K562 (cell line): Measurements from ENCODE around the gene SCAPER. TPM values are rescaled to one million over a fixed set of nuclear protein-coding genes. Genes with fewer than 3 reads are reported as not detected.

ENCODE experiments used
- DMBX1 ChIP-seq: fragments of 250-450 bp; sonication (Bioruptor Pico); IDR thresholded peaks from 2 replicates; pipeline ENCODE4 v1.8.0; 2022; ENCODE audit warnings: inconsistent platforms, mild to moderate bottlenecking, moderate library complexity, borderline replicate concordance
- EHMT2 ChIP-seq: fragments of 450-650 bp; IDR thresholded peaks from 2 replicates; pipeline ENCODE4 v1.6.1; 2018; ENCODE audit warnings: antibody characterized with exemption
- HDAC1 ChIP-seq, 2 experiments: fragments of 450-650 bp; IDR thresholded peaks; 2 replicates each; pipeline ENCODE4 v1.6.1; 2016 to 2017; ENCODE audit warnings: inconsistent platforms in 1 of 2, mild to moderate bottlenecking in 1 of 2, moderate library complexity in 1 of 2
- PHB ChIP-seq: fragments of 250-450 bp; sonication (Bioruptor Pico); IDR thresholded peaks from 2 replicates; pipeline ENCODE4 v1.5.0; 2021
- SIX5 ChIP-seq, 2 experiments: IDR thresholded peaks; 2 replicates each; pipeline ENCODE4 v1.6.1; 2011; ENCODE audit warnings: low read length in 2 of 2, borderline replicate concordance in 1 of 2, low read depth in 1 of 2, mild to moderate bottlenecking in 1 of 2, moderate library complexity in 1 of 2; ENCODE audit not compliant: insufficient read depth in 1 of 2
- U2AF1 ChIP-seq: fragments of 200-400 bp; formaldehyde crosslinking; optimal IDR thresholded peaks from 2 replicates; pipeline ENCODE3; 2017; ENCODE audit warnings: mild to moderate bottlenecking, low read depth, low read length, moderate library complexity
- polyA plus RNA-seq, 8 experiments: library from polyadenylated mRNA; depleted of rRNA in 4 of 8; stranded (reverse) in 5 of 8; unstranded in 3 of 8; fragments of >200 nt; fragmentation: Nextera tagmentation in 2 of 8; fragmentation: Illumina TruSeq in 1 of 8; extraction: Ambion mirVana in 2 of 8; extraction: Trizol in 1 of 8; gene quantifications; 2 replicates each; pipeline versions ENCODE4 v1.2.1 to v1.2.3, GENCODE V29; 2011 to 2014; ENCODE audit warnings: inconsistent platforms in 1 of 8, missing spikeins in 1 of 8
- total RNA-seq, 7 experiments: library from RNA; depleted of rRNA in 6 of 7; stranded (reverse); fragments of >200 nt in 6 of 7; fragmentation: Illumina TruSeq in 2 of 7; extraction: Trizol in 2 of 7; gene quantifications; 2 replicates each; pipeline versions ENCODE4 v1.2.1 to v1.2.3, GENCODE V29; 2011 to 2021; ENCODE audit warnings: low replicate concordance in 1 of 7
- TF ChIP-seq, protein P1 (sequence below): fragments of 450-650 bp; IDR thresholded peaks from 2 replicates; pipeline ENCODE4 v1.6.1; 2016; ENCODE audit warnings: mild to moderate bottlenecking
- TF ChIP-seq, protein P2 (sequence below): fragments of 450-650 bp; IDR thresholded peaks from 2 replicates; pipeline ENCODE4 v1.6.1; 2017; ENCODE audit warnings: mild to moderate bottlenecking, moderate library complexity
- TF ChIP-seq, protein P3 (sequence below): fragments of 250-450 bp; sonication (Bioruptor Pico); IDR thresholded peaks from 2 replicates; pipeline ENCODE4 v1.9.0; 2021; ENCODE audit warnings: mild to moderate bottlenecking
- TF ChIP-seq, protein P4 (sequence below): fragments of 250-450 bp; sonication (Bioruptor Pico); IDR thresholded peaks from 2 replicates; pipeline ENCODE4 v1.4.0; 2020; ENCODE audit warnings: mild to moderate bottlenecking
- TF ChIP-seq, protein P5 (sequence below): fragments of 450-650 bp; IDR thresholded peaks from 2 replicates; pipeline ENCODE4 v1.6.1; 2016; ENCODE audit warnings: borderline replicate concordance
- TF ChIP-seq, protein P6 (sequence below): fragments of 250-450 bp; sonication (Bioruptor Pico); IDR thresholded peaks from 2 replicates; pipeline ENCODE4 v1.8.0; 2021; ENCODE audit warnings: moderate library complexity, mild to moderate bottlenecking, inconsistent platforms
- TF ChIP-seq, protein P7 (sequence below), 2 experiments: fragments of 150-350 bp in 1 of 2; IDR thresholded peaks; 2 replicates each; pipeline ENCODE4 v1.6.1; 2012 to 2016; ENCODE audit warnings: low read depth in 2 of 2, low read length in 2 of 2, mild to moderate bottlenecking in 1 of 2, moderate library complexity in 1 of 2

SCAPER gene
- total and polyA plus RNA-seq, 9 of the 15 experiments (the other 6 are each of a cell fraction or from before 2014, with no cell fraction given) = 1.3 to 5.7 (median 3.2) TPM

DNA sequence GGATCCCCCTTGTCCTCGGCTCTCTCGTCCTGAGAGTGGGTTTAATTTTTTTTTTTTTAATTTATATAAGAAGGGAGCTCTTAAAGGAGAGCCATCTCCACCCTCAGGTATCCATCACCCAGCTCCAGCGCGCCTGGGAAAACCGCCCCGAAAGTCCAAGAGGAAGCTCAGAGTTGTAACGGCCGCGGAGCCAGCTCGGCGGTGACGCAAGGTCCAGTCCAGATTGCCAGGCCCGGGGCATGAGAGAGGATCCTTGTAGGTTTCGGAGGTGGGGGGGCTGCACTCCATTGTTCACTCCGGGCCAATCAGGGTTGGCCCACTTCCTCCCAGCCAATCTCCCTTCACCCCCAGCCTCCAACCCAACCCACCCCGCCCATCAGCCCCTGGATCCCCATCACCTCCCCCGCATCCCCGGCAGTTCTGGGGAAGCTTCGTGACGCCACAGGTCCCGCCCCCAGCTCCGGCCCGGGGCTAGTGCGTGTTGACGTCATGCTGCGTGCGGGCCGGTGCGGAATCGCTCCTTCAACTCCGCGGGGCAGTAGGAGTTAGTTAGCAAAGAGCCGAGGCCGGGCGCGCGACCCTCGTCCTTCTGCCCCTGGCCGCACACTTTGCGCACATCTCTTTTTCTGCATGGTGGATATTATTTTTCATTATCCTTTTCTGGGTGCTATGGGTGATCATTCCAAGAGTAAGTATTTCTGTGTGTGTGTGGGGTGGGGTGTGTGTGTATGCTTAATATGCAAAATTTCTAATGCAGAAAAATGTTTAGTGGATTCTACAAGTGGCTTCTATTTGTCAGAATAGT, 568.7 kb downstream of the SCAPER start, which contains the start of gene ISL2 (continued):
- TF ChIP-seq, protein P1, sequence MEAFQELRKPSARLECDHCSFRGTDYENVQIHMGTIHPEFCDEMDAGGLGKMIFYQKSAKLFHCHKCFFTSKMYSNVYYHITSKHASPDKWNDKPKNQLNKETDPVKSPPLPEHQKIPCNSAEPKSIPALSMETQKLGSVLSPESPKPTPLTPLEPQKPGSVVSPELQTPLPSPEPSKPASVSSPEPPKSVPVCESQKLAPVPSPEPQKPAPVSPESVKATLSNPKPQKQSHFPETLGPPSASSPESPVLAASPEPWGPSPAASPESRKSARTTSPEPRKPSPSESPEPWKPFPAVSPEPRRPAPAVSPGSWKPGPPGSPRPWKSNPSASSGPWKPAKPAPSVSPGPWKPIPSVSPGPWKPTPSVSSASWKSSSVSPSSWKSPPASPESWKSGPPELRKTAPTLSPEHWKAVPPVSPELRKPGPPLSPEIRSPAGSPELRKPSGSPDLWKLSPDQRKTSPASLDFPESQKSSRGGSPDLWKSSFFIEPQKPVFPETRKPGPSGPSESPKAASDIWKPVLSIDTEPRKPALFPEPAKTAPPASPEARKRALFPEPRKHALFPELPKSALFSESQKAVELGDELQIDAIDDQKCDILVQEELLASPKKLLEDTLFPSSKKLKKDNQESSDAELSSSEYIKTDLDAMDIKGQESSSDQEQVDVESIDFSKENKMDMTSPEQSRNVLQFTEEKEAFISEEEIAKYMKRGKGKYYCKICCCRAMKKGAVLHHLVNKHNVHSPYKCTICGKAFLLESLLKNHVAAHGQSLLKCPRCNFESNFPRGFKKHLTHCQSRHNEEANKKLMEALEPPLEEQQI = no peak
- TF ChIP-seq PHB = no peak
- TF ChIP-seq U2AF1 = no peak
- TF ChIP-seq, protein P2, sequence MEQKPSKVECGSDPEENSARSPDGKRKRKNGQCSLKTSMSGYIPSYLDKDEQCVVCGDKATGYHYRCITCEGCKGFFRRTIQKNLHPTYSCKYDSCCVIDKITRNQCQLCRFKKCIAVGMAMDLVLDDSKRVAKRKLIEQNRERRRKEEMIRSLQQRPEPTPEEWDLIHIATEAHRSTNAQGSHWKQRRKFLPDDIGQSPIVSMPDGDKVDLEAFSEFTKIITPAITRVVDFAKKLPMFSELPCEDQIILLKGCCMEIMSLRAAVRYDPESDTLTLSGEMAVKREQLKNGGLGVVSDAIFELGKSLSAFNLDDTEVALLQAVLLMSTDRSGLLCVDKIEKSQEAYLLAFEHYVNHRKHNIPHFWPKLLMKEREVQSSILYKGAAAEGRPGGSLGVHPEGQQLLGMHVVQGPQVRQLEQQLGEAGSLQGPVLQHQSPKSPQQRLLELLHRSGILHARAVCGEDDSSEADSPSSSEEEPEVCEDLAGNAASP = no peak
- TF ChIP-seq, protein P3, sequence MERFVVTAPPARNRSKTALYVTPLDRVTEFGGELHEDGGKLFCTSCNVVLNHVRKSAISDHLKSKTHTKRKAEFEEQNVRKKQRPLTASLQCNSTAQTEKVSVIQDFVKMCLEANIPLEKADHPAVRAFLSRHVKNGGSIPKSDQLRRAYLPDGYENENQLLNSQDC (CRISPR knock-in tag) = no peak
- TF ChIP-seq SIX5 (IDR thresholded peaks at IDR 0.05; ENCODE audit: borderline replicate concordance in 1 of 2, insufficient read depth in 1 of 2, low read depth in 1 of 2, low read length in 2 of 2) = no peak
- TF ChIP-seq, protein P4, sequence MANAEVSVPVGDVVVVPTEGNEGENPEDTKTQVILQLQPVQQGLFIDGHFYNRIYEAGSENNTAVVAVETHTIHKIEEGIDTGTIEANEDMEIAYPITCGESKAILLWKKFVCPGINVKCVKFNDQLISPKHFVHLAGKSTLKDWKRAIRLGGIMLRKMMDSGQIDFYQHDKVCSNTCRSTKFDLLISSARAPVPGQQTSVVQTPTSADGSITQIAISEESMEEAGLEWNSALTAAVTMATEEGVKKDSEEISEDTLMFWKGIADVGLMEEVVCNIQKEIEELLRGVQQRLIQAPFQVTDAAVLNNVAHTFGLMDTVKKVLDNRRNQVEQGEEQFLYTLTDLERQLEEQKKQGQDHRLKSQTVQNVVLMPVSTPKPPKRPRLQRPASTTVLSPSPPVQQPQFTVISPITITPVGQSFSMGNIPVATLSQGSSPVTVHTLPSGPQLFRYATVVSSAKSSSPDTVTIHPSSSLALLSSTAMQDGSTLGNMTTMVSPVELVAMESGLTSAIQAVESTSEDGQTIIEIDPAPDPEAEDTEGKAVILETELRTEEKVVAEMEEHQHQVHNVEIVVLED (CRISPR knock-in tag) = peak; percentile 93
- TF ChIP-seq, protein P5, sequence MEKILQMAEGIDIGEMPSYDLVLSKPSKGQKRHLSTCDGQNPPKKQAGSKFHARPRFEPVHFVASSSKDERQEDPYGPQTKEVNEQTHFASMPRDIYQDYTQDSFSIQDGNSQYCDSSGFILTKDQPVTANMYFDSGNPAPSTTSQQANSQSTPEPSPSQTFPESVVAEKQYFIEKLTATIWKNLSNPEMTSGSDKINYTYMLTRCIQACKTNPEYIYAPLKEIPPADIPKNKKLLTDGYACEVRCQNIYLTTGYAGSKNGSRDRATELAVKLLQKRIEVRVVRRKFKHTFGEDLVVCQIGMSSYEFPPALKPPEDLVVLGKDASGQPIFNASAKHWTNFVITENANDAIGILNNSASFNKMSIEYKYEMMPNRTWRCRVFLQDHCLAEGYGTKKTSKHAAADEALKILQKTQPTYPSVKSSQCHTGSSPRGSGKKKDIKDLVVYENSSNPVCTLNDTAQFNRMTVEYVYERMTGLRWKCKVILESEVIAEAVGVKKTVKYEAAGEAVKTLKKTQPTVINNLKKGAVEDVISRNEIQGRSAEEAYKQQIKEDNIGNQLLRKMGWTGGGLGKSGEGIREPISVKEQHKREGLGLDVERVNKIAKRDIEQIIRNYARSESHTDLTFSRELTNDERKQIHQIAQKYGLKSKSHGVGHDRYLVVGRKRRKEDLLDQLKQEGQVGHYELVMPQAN = no peak
- TF ChIP-seq, protein P6, sequence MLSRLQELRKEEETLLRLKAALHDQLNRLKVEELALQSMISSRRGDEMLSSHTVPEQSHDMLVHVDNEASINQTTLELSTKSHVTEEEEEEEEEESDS (CRISPR knock-in tag) = no peak
- TF ChIP-seq, protein P7, sequence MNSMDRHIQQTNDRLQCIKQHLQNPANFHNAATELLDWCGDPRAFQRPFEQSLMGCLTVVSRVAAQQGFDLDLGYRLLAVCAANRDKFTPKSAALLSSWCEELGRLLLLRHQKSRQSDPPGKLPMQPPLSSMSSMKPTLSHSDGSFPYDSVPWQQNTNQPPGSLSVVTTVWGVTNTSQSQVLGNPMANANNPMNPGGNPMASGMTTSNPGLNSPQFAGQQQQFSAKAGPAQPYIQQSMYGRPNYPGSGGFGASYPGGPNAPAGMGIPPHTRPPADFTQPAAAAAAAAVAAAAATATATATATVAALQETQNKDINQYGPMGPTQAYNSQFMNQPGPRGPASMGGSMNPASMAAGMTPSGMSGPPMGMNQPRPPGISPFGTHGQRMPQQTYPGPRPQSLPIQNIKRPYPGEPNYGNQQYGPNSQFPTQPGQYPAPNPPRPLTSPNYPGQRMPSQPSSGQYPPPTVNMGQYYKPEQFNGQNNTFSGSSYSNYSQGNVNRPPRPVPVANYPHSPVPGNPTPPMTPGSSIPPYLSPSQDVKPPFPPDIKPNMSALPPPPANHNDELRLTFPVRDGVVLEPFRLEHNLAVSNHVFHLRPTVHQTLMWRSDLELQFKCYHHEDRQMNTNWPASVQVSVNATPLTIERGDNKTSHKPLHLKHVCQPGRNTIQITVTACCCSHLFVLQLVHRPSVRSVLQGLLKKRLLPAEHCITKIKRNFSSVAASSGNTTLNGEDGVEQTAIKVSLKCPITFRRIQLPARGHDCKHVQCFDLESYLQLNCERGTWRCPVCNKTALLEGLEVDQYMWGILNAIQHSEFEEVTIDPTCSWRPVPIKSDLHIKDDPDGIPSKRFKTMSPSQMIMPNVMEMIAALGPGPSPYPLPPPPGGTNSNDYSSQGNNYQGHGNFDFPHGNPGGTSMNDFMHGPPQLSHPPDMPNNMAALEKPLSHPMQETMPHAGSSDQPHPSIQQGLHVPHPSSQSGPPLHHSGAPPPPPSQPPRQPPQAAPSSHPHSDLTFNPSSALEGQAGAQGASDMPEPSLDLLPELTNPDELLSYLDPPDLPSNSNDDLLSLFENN (IDR thresholded peaks at IDR 0.05; ENCODE audit: low read depth in 2 of 2, low read length in 2 of 2) = no peak
- TF ChIP-seq EHMT2 = no peak
- TF ChIP-seq HDAC1 (IDR thresholded peaks at IDR 0.05) = peak in 1 of 2 experiments; percentile 31; a peak in 1 of 4 replicates
- no peak for TF ChIP-seq DMBX1 (CRISPR knock-in tag)
